ENCODE results near the gene FEM1C. TPM values are rescaled to one million over a fixed set of nuclear protein-coding genes. Genes with fewer than 3 reads are reported as not detected.

The FEM1C gene
- total and polyA plus RNA-seq, 2 experiments from 2014 or later = 7.2 to 11.8 TPM

- Histone ChIP-seq H3K27ac (no peak overlapping the region), H3K36me3 (no peaks in the 10 kb centered on the region), H3K4me3 (no peak overlapping the region), H3K4me1 (ENCODE audit: low read depth) (no peaks in the 10 kb centered on the region), H3K9me3 (ENCODE audit: low read depth) (no peaks in the 10 kb centered on the region), H3K27me3 (no peaks in the 10 kb centered on the region)
- peak; percentile 38 for TF ChIP-seq CTCF (IDR thresholded peaks at IDR 0.05; ENCODE audit: low read depth, low read length)
- no peak for DNase-seq (ENCODE audit: low read depth in 1 of 2, low spot score in 1 of 2)
Observed at GRCh38 chr5:115549154-115549553, 4.6 kb upstream of the FEM1C start.

DNA sequence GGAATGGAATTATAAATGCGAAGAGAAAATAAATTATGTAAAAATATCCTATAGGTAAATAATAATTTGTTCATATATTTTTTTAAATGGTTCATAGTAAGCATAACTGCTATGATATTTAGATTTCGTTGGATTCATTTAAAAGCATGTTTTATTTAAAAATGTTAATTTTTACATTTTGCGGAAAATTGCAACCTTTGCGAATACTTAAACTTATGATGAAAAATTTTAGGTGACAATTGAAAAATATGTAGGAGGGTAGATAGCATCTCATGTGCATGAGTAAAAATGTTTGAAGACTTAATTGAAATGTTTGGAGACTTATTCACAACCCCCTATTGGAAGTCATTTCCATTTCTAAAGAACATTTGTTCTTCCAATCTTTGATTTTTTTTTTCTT lies 4.1 kb upstream of the FEM1C start:
- no peaks in the 10 kb centered on the region for H3K9me3 ChIP-seq (ENCODE audit: low read depth)
- H3K27ac ChIP-seq = no peak overlapping the region
- H3K36me3 ChIP-seq = no peaks in the 10 kb centered on the region
- no peak for DNase-seq (ENCODE audit: low read depth in 1 of 2, low spot score in 1 of 2)
- TF ChIP-seq CTCF (IDR thresholded peaks at IDR 0.05; ENCODE audit: low read depth, low read length) = no peak
- no peak overlapping the region for H3K4me3 ChIP-seq
- H3K27me3 ChIP-seq = no peaks in the 10 kb centered on the region
- H3K4me1 ChIP-seq (ENCODE audit: low read depth) = no peaks in the 10 kb centered on the region

DNA sequence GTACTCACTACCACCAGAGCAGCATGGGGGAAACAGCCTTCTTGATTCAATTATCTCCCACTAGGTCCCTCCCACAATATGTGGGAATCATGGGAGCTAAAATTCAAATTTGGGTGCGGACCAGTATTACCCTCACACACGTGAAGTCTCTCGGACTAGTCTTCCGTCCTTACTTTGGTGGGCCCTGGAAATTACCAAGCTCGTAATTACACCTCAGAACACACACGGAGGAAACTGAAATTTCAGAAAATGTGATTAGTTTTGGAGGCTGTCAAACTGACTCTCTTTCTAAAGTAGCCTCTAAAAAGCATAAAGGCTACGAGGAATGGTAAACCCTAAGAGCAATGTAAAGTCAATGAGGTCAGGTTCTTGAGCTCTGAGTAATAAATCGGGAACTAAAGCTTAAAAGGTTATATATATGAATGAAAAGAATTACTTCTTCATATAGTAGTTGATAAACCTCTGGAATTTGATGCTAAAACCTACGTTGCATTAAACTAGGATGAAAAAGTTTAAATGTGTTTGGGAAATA lies 842 bp upstream of the FEM1C start:
- Histone ChIP-seq H3K36me3 (no peaks in the 10 kb centered on the region), H3K4me3 (peak overlapping the region; percentile 7), H3K4me1 (ENCODE audit: low read depth) (peaks cover 13% of the 10 kb centered on the region), H3K27ac (peak overlapping the region; percentile 21), H3K9me3 (ENCODE audit: low read depth) (no peaks in the 10 kb centered on the region), H3K27me3 (no peaks in the 10 kb centered on the region)
- TF ChIP-seq CTCF (IDR thresholded peaks at IDR 0.05; ENCODE audit: low read depth, low read length) = no peak
- DNase-seq (ENCODE audit: low read depth in 1 of 2, low spot score in 1 of 2) = no peak

- no peak for DNase-seq (ENCODE audit: low read depth in 1 of 2, low spot score in 1 of 2)
- Histone ChIP-seq H3K27me3 (no peaks in the 10 kb centered on the region), H3K27ac (peak overlapping the region; percentile 94), H3K36me3 (no peaks in the 10 kb centered on the region), H3K4me1 (ENCODE audit: low read depth) (peaks cover 27% of the 10 kb centered on the region), H3K9me3 (ENCODE audit: low read depth) (no peaks in the 10 kb centered on the region), H3K4me3 (peak overlapping the region; percentile 90)
- TF ChIP-seq CTCF (IDR thresholded peaks at IDR 0.05; ENCODE audit: low read depth, low read length) = no peak
Observed at GRCh38 chr5:115544043-115544435, 536 bp downstream of the FEM1C start.

- DNase-seq (ENCODE audit: low read depth in 1 of 2, low spot score in 1 of 2) = peak; percentile 64 to 67
- Histone ChIP-seq H3K4me1 (ENCODE audit: low read depth) (peaks cover 28% of the 10 kb centered on the region), H3K27me3 (no peaks in the 10 kb centered on the region), H3K9me3 (ENCODE audit: low read depth) (no peaks in the 10 kb centered on the region), H3K36me3 (peaks cover 2% of the 10 kb centered on the region), H3K4me3 (peak overlapping the region; percentile 90), H3K27ac (peak overlapping the region; percentile 94)
- no peak for TF ChIP-seq CTCF (IDR thresholded peaks at IDR 0.05; ENCODE audit: low read depth, low read length)
Observed at GRCh38 chr5:115543365-115544042, 1.1 kb downstream of the FEM1C start.

Measured in cardiac muscle cell (in vitro differentiated cells and primary cell).